NCI-H1694 treated with DMSO at 0.1 percent for 48 hours (cell line): ENCODE results near the gene NRDC.
"Not testable (repeated sequence)": the region's sequence is repeated elsewhere in the genome, so short reads cannot be mapped to it uniquely, and the experiment has no call there.

Experiments used
- DNase-seq: peaks from one replicate; lab custom pipeline; 2025; lab: John Stamatoyannopoulos, UW

The NRDC gene

GRCh38 chr1:51897699-51898031 is 19.1 kb upstream of the NRDC start:
- no peak for DNase-seq

- not testable (repeated sequence) for DNase-seq
Measured at GRCh38 chr1:51894748-51895147, 16.2 kb upstream of the NRDC start.

GRCh38 chr1:51878308-51878615 is 265 bp downstream of the NRDC start:
- DNase-seq: peak; percentile 63

GRCh38 chr1:51877434-51878307 is 856 bp downstream of the NRDC start:
- DNase-seq: no peak

- DNase-seq: no peak
Measured at GRCh38 chr1:51875836-51876235, 2.7 kb downstream of the NRDC start.

- DNase-seq: no peak
Measured at GRCh38 chr1:51875291-51875772, 3.2 kb downstream of the NRDC start.

GRCh38 chr1:51873270-51873669 is 5.3 kb downstream of the NRDC start:
- DNase-seq: not testable (repeated sequence)

GRCh38 chr1:51871351-51871975 is 7.1 kb downstream of the NRDC start:
- DNase-seq: no peak

- no peak for DNase-seq
Measured at GRCh38 chr1:51870603-51871350, 7.8 kb downstream of the NRDC start.

GRCh38 chr1:51867479-51868232 is 10.9 kb downstream of the NRDC start:
- DNase-seq: no peak

- DNase-seq: no peak
Measured at GRCh38 chr1:51863384-51863783, 15.1 kb downstream of the NRDC start.

GRCh38 chr1:51861669-51862068 is 16.9 kb downstream of the NRDC start:
- DNase-seq: no peak

- no peak for DNase-seq
Measured at GRCh38 chr1:51859735-51860134, 18.8 kb downstream of the NRDC start.

- no peak for DNase-seq
Measured at GRCh38 chr1:51859333-51859732, 19.2 kb downstream of the NRDC start.

GRCh38 chr1:51858892-51859291 is 19.6 kb downstream of the NRDC start:
- no peak for DNase-seq

GRCh38 chr1:51856745-51857144 is 21.8 kb downstream of the NRDC start:
- DNase-seq: no peak

- no peak for DNase-seq
Measured at GRCh38 chr1:51855624-51856023, 22.9 kb downstream of the NRDC start.

- no peak for DNase-seq
Measured at GRCh38 chr1:51853360-51853759, 25.2 kb downstream of the NRDC start.

- no peak for DNase-seq
Measured at GRCh38 chr1:51851882-51852396, 26.6 kb downstream of the NRDC start.

GRCh38 chr1:51850420-51851223 is 27.9 kb downstream of the NRDC start:
- DNase-seq: no peak

- DNase-seq: no peak
Measured at GRCh38 chr1:51847294-51847920, 31.1 kb downstream of the NRDC start.
